ENCODE measurements around the gene HERC2. TPM values are rescaled to one million over a fixed set of nuclear protein-coding genes. Genes with fewer than 3 reads are reported as not detected.
"Not testable (repeated sequence)": the region's sequence is repeated elsewhere in the genome, so short reads cannot be mapped to it uniquely, and the experiment has no call there.

Gene HERC2
- total and polyA plus RNA-seq, 10 donors, result 16.1 to 79.8 (median 58.9) TPM

GRCh38 chr15:28140062-28140461, 181.9 kb downstream of the HERC2 start:
- Histone ChIP-seq H3K36me3 (peaks cover 5 to 75% (median 50%) of the 10 kb centered on the region in 6 donors), H3K4me3 (no peak overlapping the region), H3K9me3 (no peaks in the 10 kb centered on the region), H3K27me3 (replicated peaks in 1 of 7) (no peaks in the 10 kb centered on the region), H3K4me1 (peaks cover 0 to 12% (median 4%) of the 10 kb centered on the region in 6 donors), H3K27ac (no peak overlapping the region)
- DNase-seq, result no peak
- TF ChIP-seq, protein P1, sequence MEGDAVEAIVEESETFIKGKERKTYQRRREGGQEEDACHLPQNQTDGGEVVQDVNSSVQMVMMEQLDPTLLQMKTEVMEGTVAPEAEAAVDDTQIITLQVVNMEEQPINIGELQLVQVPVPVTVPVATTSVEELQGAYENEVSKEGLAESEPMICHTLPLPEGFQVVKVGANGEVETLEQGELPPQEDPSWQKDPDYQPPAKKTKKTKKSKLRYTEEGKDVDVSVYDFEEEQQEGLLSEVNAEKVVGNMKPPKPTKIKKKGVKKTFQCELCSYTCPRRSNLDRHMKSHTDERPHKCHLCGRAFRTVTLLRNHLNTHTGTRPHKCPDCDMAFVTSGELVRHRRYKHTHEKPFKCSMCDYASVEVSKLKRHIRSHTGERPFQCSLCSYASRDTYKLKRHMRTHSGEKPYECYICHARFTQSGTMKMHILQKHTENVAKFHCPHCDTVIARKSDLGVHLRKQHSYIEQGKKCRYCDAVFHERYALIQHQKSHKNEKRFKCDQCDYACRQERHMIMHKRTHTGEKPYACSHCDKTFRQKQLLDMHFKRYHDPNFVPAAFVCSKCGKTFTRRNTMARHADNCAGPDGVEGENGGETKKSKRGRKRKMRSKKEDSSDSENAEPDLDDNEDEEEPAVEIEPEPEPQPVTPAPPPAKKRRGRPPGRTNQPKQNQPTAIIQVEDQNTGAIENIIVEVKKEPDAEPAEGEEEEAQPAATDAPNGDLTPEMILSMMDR (IDR thresholded peaks at IDR 0.05 in 8 of 11, conservative IDR thresholded peaks at IDR 0.05 in 3 of 11), result no peak
- TF ChIP-seq POLR2AphosphoS5 (IDR thresholded peaks at IDR 0.05) (no peak), POLR2A (IDR thresholded peaks at IDR 0.05) (no peak)
- intact Hi-C loops (cut with DNase I; ENCODE audit: low total_unique reads), result no loop called here
- 85 to 96% (median 92%) methylated on average over 6 of the region's 6 CpGs for WGBS, 5 donors

DNA sequence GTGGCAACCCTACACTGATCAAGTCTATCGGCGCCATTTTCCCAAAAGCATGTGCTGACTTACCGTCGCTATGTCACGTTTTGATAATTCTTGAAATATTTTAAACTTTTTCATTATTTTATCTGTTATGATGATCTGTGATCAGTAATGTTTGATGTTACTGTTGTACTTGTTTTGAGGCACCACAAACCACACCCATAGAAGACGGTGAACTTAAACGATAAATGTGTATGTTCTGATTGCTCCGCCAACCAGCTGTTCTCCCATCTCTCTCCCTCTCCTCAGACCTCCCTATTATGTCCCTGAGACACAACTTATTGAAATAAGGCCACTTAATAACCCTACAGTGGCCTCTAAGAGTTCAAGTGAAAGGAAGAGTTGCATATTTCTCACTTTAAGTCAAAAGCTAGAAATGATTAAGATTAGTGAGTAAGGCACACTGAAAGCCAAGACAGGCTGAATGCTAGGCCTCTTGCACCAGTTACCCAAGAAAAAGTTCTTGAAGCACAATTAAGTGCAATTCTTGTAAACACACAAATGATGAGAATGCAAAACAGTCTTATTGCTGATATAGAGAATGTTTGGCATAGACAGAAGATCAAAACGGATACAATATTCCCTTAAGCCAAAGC, 184.5 kb downstream of the HERC2 start:
- WGBS, 5 donors, result 79 to 85% (median 83%) methylated on average over 9 of the region's 9 CpGs
- H3K4me3 ChIP-seq; DNase-seq; H3K27me3 ChIP-seq (replicated peaks in 1 of 7); intact Hi-C loops (cut with DNase I; ENCODE audit: low total_unique reads); H3K9me3 ChIP-seq: not testable (repeated sequence)
- Histone ChIP-seq H3K4me1 (peaks cover 0 to 27% (median 7%) of the 10 kb centered on the region in 6 donors), H3K36me3 (peaks cover 3 to 70% (median 31%) of the 10 kb centered on the region in 6 donors), H3K27ac (peak overlapping the region in 2 of 8 donors; percentile 58 to 66)

DNA sequence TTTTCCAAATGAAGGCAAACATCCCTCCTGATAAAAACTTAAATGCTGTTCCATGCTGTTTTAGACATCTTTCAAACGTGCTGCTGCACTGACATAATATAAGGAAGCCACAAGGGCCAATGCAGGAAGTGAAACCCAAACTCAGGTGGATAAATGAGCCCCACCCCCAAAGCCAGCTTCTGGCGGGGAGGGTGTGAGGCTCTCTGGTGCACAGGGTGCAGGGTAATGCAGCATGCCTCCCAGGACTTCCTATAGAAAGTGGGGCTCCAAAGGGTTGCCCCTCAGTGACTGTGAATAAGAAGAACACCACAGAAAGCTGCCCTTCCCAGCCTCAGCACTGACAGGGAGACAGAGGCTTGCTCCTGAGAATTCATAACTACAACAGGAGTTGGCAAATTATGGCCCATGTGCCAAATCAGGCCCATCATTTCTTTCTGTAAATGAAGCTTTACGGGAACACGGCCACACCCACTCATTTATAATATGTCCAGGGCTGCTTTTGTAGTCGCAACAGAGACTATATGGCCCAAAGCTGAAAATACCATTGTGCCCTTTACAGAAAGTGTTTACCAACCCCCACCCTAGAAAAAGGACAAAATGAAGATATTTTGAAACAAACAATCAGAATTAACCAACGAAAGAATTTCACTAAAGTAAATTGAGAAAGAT, 185.6 kb downstream of the HERC2 start:
- H3K4me1 ChIP-seq, result peaks cover 0 to 27% (median 7%) of the 10 kb centered on the region in 6 donors
- WGBS, 5 donors, result 47 to 64% (median 50%) methylated on average over 6 of the region's 6 CpGs
- DNase-seq; H3K27me3 ChIP-seq (replicated peaks in 1 of 7); intact Hi-C loops (cut with DNase I; ENCODE audit: low total_unique reads); H3K4me3 ChIP-seq; H3K9me3 ChIP-seq: not testable (repeated sequence)
- peak overlapping the region in 5 of 8 donors; percentile 22 to 69 (median 53) for H3K27ac ChIP-seq
- H3K36me3 ChIP-seq, result peaks cover 3 to 70% (median 35%) of the 10 kb centered on the region in 6 donors

- TF ChIP-seq, protein P1 (IDR thresholded peaks at IDR 0.05 in 8 of 11, conservative IDR thresholded peaks at IDR 0.05 in 3 of 11), result no peak
- TF ChIP-seq POLR2AphosphoS5 (IDR thresholded peaks at IDR 0.05) (no peak), POLR2A (IDR thresholded peaks at IDR 0.05) (no peak)
- Histone ChIP-seq H3K4me3 (no peak overlapping the region), H3K27ac (peak overlapping the region in 1 of 8 donors; percentile 66), H3K36me3 (peaks cover 0 to 70% (median 29%) of the 10 kb centered on the region in 6 donors), H3K27me3 (replicated peaks in 1 of 7) (no peaks in the 10 kb centered on the region), H3K4me1 (peaks cover 0 to 32% (median 7%) of the 10 kb centered on the region in 6 donors), H3K9me3 (no peaks in the 10 kb centered on the region)
- no peak for DNase-seq
- intact Hi-C loops (cut with DNase I; ENCODE audit: low total_unique reads), result no loop called here
Measured at GRCh38 chr15:28133281-28133680, 188.7 kb downstream of the HERC2 start.

DNA sequence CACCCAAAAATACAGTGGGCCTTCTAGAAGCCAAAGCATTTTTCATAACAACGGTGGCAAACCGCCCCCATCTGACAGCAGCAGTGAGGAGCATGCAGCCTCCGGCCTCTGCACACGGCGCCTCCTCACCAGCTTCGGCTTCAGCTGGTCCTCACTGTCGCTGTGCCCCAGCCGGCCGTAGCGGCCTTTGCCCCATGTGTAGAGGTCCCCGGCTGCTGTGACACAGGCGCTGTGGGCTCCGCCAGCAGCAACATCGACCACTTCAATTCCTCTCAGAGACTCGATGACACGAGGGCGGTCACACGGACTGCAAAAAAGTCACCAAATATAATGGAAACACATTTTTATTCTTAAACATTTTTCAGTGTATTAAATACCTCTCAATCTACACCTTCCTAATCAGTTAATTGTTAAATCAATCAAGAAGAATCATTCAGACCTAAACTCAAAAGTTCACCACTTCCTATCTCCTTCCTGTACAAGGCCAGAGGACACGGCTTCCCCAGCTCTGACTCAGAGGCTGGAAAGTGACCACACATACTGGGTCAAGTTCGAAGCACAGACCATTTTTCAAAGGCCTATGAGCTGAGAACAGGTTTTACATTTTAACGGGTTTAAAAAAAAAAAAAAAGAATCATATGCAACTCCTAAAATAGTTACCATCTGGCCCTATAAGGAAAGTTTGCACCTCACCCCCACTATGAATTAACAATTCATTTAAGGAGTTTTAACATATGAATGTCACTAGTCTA, 189.3 kb downstream of the HERC2 start:
- TF ChIP-seq, protein P1 (IDR thresholded peaks at IDR 0.05 in 8 of 11, conservative IDR thresholded peaks at IDR 0.05 in 3 of 11), result no peak
- TF ChIP-seq POLR2AphosphoS5 (IDR thresholded peaks at IDR 0.05) (no peak), POLR2A (IDR thresholded peaks at IDR 0.05) (no peak)
- 83 to 89% (median 87%) methylated on average over 21 of the region's 21 CpGs for WGBS, 5 donors
- intact Hi-C loops (cut with DNase I; ENCODE audit: low total_unique reads), result no loop called here
- H3K36me3 ChIP-seq, result peaks cover 0 to 76% (median 29%) of the 10 kb centered on the region in 6 donors
- no peak overlapping the region for H3K4me3 ChIP-seq
- no peaks in the 10 kb centered on the region for H3K9me3 ChIP-seq
- peaks cover 0 to 38% (median 9%) of the 10 kb centered on the region in 6 donors for H3K4me1 ChIP-seq
- peak overlapping the region in 1 of 8 donors; percentile 66 for H3K27ac ChIP-seq
- no peak for DNase-seq
- no peaks in the 10 kb centered on the region for H3K27me3 ChIP-seq (replicated peaks in 1 of 7)

All from spleen (tissue), 11 donors.